ENCODE data around the gene AVPR1B. TPM values are rescaled to one million over a fixed set of nuclear protein-coding genes. Genes with fewer than 3 reads are reported as not detected.
"Not testable (repeated sequence)": the region's sequence is repeated elsewhere in the genome, so short reads cannot be mapped to it uniquely, and the experiment has no call there.

The AVPR1B gene
- total RNA-seq, 4 donors from 2014 or later: not detected

DNA sequence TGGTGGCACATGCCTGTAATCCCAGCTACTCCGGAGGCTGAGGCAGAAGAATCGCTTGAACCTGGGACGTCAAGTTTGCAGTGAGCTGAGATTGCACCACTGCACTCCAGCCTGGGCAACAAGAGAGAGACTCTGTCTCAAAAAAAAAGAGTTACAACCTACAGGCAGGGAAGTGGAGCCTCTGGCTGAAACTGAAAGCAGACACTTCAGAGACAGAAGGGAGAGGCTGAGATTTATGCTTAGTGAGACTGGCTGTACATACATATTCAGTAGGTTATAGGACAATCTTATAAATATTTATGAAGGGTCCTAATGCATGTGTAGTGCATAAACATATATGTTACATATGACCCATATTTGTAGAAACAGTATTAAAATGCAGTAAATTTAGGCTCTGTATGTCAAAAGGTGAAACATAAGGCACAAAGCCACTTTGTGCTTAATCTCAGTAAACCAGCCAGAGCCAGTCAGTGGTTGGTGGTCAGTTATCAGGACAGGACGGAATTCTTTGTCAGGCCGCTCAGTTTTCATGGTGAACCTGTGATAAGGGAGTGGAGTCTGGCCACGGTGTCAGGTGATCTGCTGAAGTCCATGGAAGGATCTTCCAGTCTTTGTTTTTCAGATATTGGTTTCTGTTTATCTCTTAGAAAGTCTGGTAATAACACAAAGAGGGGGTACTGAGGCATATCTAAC lies 50.6 kb downstream of the AVPR1B start:
- no peaks in the 10 kb centered on the region for H3K36me3 ChIP-seq
- H3K9me3 ChIP-seq: no peaks in the 10 kb centered on the region
- H3K4me1 ChIP-seq: no peaks in the 10 kb centered on the region
- H3K4me3 ChIP-seq: no peak overlapping the region
- peaks cover 3% of the 10 kb centered on the region for H3K27me3 ChIP-seq
- ATAC-seq: no peak
- H3K27ac ChIP-seq: no peak overlapping the region
- TF ChIP-seq POLR2AphosphoS5 (IDR thresholded peaks at IDR 0.05) (no peak), EP300 (IDR thresholded peaks at IDR 0.05) (no peak), POLR2A (IDR thresholded peaks at IDR 0.05) (no peak)
- TF ChIP-seq, protein P1, sequence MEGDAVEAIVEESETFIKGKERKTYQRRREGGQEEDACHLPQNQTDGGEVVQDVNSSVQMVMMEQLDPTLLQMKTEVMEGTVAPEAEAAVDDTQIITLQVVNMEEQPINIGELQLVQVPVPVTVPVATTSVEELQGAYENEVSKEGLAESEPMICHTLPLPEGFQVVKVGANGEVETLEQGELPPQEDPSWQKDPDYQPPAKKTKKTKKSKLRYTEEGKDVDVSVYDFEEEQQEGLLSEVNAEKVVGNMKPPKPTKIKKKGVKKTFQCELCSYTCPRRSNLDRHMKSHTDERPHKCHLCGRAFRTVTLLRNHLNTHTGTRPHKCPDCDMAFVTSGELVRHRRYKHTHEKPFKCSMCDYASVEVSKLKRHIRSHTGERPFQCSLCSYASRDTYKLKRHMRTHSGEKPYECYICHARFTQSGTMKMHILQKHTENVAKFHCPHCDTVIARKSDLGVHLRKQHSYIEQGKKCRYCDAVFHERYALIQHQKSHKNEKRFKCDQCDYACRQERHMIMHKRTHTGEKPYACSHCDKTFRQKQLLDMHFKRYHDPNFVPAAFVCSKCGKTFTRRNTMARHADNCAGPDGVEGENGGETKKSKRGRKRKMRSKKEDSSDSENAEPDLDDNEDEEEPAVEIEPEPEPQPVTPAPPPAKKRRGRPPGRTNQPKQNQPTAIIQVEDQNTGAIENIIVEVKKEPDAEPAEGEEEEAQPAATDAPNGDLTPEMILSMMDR (IDR thresholded peaks at IDR 0.05): no peak
- 63 to 82% methylated on average over 3 to 4 of the region's 6 CpGs for WGBS, 2 donors (ENCODE audit: low coverage in 1 of 2)

DNA sequence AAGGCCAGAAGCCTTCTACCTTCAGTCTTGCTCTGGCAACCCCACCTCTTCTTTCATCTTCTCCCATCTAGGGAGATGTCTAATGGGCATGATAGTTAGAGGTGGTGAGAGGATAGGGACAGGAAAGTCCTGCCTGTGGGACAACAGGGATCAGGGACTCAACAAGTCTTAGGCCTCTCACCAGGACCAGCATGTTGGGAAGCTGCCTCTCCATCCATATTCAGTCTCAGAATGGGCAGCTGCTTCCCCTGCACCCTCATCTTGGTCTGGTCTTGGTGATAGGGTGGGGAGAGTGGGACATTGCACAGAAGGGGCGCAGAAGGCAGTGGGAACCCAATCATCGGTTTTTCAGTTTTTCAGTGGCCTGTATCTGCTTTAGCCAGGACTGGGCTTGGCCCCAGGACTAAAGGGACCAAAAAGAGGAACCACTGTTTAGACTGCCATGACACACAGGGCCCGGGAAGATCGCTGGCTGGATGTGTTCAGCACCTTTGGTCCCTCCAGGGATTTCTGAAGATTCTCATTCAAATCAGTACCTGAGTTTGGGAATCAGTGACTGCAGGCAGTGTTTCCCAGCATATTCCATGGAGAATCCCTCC lies 51.5 kb downstream of the AVPR1B start:
- WGBS, 2 donors (ENCODE audit: low coverage in 1 of 2): 100% methylated on average over 2 of the region's 4 CpGs; no CpG with 5 or more reads in 1 of the 2 donors

DNA sequence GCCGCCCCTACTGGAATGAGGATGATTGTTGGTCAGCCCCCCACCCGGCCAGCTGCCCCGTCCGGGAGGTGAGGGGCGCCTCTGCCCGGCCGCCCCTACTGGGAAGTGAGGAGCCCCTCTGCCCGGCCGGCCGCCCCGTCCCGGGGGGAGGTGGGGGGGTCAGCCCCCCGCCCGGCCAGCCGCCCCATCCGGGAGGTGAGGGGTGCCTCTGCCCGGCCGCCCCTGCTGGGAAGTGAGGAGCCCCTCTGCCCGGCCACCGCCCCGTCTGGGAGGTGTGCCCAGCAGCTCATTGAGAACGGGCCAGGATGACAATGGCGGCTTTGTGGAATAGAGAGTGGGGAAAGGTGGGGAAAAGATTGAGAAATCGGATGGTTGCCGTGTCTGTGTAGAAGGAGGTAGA lies 52.7 kb downstream of the AVPR1B start:
- ATAC-seq, H3K36me3 ChIP-seq: not testable (repeated sequence)
- no CpG with 5 or more reads among the region's 25 CpGs for WGBS, 2 donors (ENCODE audit: low coverage in 1 of 2)

More for the DNA sequence above, 51.5 kb downstream of the AVPR1B start:
- TF ChIP-seq POLR2AphosphoS5 (IDR thresholded peaks at IDR 0.05): no peak
- no peak for ATAC-seq
- Histone ChIP-seq H3K9me3 (no peaks in the 10 kb centered on the region), H3K4me1 (no peaks in the 10 kb centered on the region), H3K27ac (no peak overlapping the region), H3K4me3 (no peak overlapping the region), H3K27me3 (peaks cover 3% of the 10 kb centered on the region), H3K36me3 (no peaks in the 10 kb centered on the region)

DNA sequence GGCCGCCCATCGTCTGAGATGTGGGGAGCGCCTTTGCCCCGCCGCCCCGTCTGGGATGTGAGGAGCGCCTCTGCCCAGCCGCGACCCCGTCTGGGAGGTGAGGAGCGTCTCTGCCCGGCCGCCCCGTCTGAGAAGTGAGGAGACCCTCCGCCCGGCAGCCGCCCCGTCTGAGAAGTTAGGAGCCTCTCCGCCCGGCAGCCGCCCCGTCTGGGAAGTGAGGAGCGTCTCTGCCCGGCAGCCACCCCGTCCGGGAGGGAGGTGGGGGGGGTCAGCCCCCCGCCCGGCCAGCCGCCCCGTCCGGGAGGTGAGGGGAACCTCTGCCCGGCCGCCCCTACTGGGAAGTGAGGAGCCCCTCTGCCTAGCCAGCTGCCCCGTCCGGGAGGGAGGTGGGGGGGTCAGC lies 53.2 kb downstream of the AVPR1B start:
- H3K9me3 ChIP-seq, H3K36me3 ChIP-seq, H3K4me1 ChIP-seq, H3K27me3 ChIP-seq, H3K4me3 ChIP-seq, H3K27ac ChIP-seq, ATAC-seq: not testable (repeated sequence)
- no CpG with 5 or more reads among the region's 35 CpGs for WGBS, 2 donors (ENCODE audit: low coverage in 1 of 2)

More for the DNA sequence above, 52.7 kb downstream of the AVPR1B start:
- H3K27me3 ChIP-seq, H3K4me3 ChIP-seq, H3K9me3 ChIP-seq, H3K27ac ChIP-seq, H3K4me1 ChIP-seq: not testable (repeated sequence)

DNA sequence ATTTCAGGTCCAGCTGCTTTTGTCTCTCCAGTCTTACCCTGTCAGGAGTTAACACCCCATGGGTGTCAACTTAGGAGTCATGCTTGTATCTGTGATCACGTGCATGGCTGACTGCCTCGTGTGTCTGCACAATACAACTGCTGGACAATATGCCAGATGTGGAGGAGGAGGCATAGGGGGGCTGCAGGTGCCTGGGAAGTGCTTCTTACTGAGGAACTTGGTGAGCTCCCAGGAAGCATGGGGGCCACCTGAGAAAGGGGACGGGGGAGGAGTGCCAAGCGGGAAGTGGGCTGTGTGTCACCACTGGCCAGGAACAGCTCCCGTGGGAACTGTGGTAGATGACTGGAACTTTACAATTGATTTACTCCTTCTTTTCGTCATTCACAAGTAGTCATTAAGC lies 54.7 kb downstream of the AVPR1B start:
- no peak for ATAC-seq
- no peak overlapping the region for H3K27ac ChIP-seq
- H3K9me3 ChIP-seq: no peaks in the 10 kb centered on the region
- TF ChIP-seq, protein P1 (IDR thresholded peaks at IDR 0.05): no peak
- no peak for TF ChIP-seq POLR2A (IDR thresholded peaks at IDR 0.05)
- no peaks in the 10 kb centered on the region for H3K36me3 ChIP-seq
- peaks cover 4% of the 10 kb centered on the region for H3K27me3 ChIP-seq
- H3K4me1 ChIP-seq: no peaks in the 10 kb centered on the region
- WGBS, 2 donors (ENCODE audit: low coverage in 1 of 2): 60 to 69% methylated on average over 4 to 5 of the region's 6 CpGs
- H3K4me3 ChIP-seq: no peak overlapping the region

DNA sequence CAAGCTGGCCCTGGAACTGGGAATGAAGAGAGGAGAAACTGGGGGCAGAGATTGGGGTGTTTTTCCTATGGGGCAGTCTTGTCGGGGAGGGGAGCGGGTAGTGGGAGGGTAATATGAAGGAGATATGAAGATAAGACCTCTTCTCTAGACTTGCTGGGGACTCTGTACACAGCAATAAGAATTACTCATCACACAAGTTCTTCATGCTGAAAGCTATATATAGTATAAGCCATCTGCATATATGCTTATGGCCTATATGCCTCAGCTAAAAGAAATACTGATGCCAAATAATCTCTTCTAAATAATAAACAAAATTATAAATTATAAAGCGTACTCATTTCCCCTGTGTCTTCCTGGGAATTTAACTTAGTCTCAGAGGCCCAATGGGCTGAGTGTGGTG lies 56.3 kb downstream of the AVPR1B start:
- H3K36me3 ChIP-seq: no peaks in the 10 kb centered on the region
- H3K27ac ChIP-seq: no peak overlapping the region
- no peak for ATAC-seq
- H3K27me3 ChIP-seq: peaks cover 4% of the 10 kb centered on the region
- no peaks in the 10 kb centered on the region for H3K4me1 ChIP-seq
- TF ChIP-seq POLR2A (IDR thresholded peaks at IDR 0.05) (no peak), POLR2AphosphoS5 (IDR thresholded peaks at IDR 0.05) (no peak), EP300 (IDR thresholded peaks at IDR 0.05) (no peak)
- no peaks in the 10 kb centered on the region for H3K9me3 ChIP-seq
- WGBS, 2 donors (ENCODE audit: low coverage in 1 of 2): 78 to 83% methylated on average over 1 to 3 of the region's 3 CpGs
- H3K4me3 ChIP-seq: no peak overlapping the region

Small RNA genes within 50 kb of the gene (small RNA-seq; reads per million reads assigned to genes)
- 0 reads per million in 4 donors for gene RF00271

Other genes starting within 250 kb of the AVPR1B start
- gene SLC26A9, start 173.9 kb downstream of the AVPR1B start, total RNA-seq: under 1 TPM in 1 of 4 donors, not detected in 3; 0.16 TPM
- gene RAB7B, start 114.0 kb downstream of the AVPR1B start, total RNA-seq: 1 to 10 TPM in 3 of 4 donors, under 1 TPM in 1; 0.78 to 2.4 (median 2.0) TPM
- gene CTSE, start 93.5 kb downstream of the AVPR1B start, total RNA-seq: not detected
- 1 to 10 TPM; 3.5 to 6.8 (median 5.0) TPM for gene RHEX, start 64.2 kb downstream of the AVPR1B start, total RNA-seq
- 1 to 10 TPM; 1.1 to 3.1 (median 2.6) TPM for gene FAM72A, start 85.5 kb upstream of the AVPR1B start, total RNA-seq
- gene SRGAP2, start 86.2 kb upstream of the AVPR1B start, total RNA-seq: 10 to 100 TPM; 19.1 to 55.8 (median 43.5) TPM